Nephron progenitor cell (in vitro differentiated cells): ENCODE results near the gene SLC25A33.
A peak's percentile ranks its signal among the peaks of the same experiment; 100 is the strongest.
"Not testable (repeated sequence)": the region's sequence is repeated elsewhere in the genome, so short reads cannot be mapped to it uniquely, and the experiment has no call there.

Experiments
- DNase-seq: peaks from one replicate; pipeline ENCODE4 v3.0.0; 2021
- H3K27ac Mint-ChIP-seq: 2 replicates; pipeline ENCODE4 v1.8.0; 2021; ENCODE audit warnings: mild to moderate bottlenecking, moderate library complexity, mixed read lengths
- H3K27me3 Mint-ChIP-seq: 2 replicates; pipeline ENCODE4 v1.8.0; 2021; ENCODE audit warnings: mild to moderate bottlenecking, low read depth, mixed read lengths; ENCODE audit not compliant: poor library complexity
- H3K36me3 Mint-ChIP-seq: 2 replicates; pipeline ENCODE4 v1.8.0; 2021; ENCODE audit warnings: low read depth, mixed read lengths
- H3K4me1 Mint-ChIP-seq: 2 replicates; pipeline ENCODE4 v1.8.0; 2021; ENCODE audit warnings: mixed read lengths
- H3K4me3 Mint-ChIP-seq: 2 replicates; pipeline ENCODE4 v1.8.0; 2021; ENCODE audit warnings: mild to moderate bottlenecking, moderate library complexity, mixed read lengths
- H3K9me3 Mint-ChIP-seq: 2 replicates; pipeline ENCODE4 v1.8.0; 2021; ENCODE audit warnings: mild to moderate bottlenecking, moderate library complexity, mixed read lengths
- CTCF ChIP-seq: fragments of 200-600 bp; sonication (generic); IDR thresholded peaks from 2 replicates; pipeline ENCODE4 v1.5.0; 2021; ENCODE audit warnings: antibody characterized with exemption

Gene SLC25A33

GRCh38 chr1:9558946-9559545 is 19.8 kb downstream of the SLC25A33 start:
- peak overlapping the region; percentile 90 for H3K27ac Mint-ChIP-seq
- H3K4me3 Mint-ChIP-seq = no peak overlapping the region
- DNase-seq = no peak
- H3K27me3 Mint-ChIP-seq = no peaks in the 10 kb centered on the region
- H3K36me3 Mint-ChIP-seq = peaks cover 50% of the 10 kb centered on the region
- H3K4me1 Mint-ChIP-seq = peaks cover 23% of the 10 kb centered on the region
- TF ChIP-seq CTCF = no peak
- H3K9me3 Mint-ChIP-seq = peaks cover 15% of the 10 kb centered on the region

- Mint-ChIP-seq H3K9me3 (peaks cover 17% of the 10 kb centered on the region), H3K36me3 (peaks cover 55% of the 10 kb centered on the region), H3K27ac (peak overlapping the region; percentile 74), H3K27me3 (no peaks in the 10 kb centered on the region), H3K4me1 (peaks cover 23% of the 10 kb centered on the region), H3K4me3 (no peak overlapping the region)
- no peak for TF ChIP-seq CTCF
- DNase-seq = no peak
These were observed 20.4 kb downstream of the SLC25A33 start for GRCh38 chr1:9559673-9560072.

GRCh38 chr1:9560090-9560489 is 20.8 kb downstream of the SLC25A33 start:
- not testable (repeated sequence) for DNase-seq, H3K27me3 Mint-ChIP-seq, H3K4me3 Mint-ChIP-seq
- peak overlapping the region; percentile 74 for H3K27ac Mint-ChIP-seq
- peaks cover 20% of the 10 kb centered on the region for H3K9me3 Mint-ChIP-seq
- H3K4me1 Mint-ChIP-seq = peaks cover 23% of the 10 kb centered on the region
- peaks cover 55% of the 10 kb centered on the region for H3K36me3 Mint-ChIP-seq

- H3K27ac Mint-ChIP-seq = peak overlapping the region; percentile 71
- TF ChIP-seq CTCF = no peak
- H3K4me1 Mint-ChIP-seq = peaks cover 23% of the 10 kb centered on the region
- H3K4me3 Mint-ChIP-seq = no peak overlapping the region
- no peaks in the 10 kb centered on the region for H3K27me3 Mint-ChIP-seq
- peaks cover 48% of the 10 kb centered on the region for H3K36me3 Mint-ChIP-seq
- H3K9me3 Mint-ChIP-seq = peaks cover 20% of the 10 kb centered on the region
- no peak for DNase-seq
These were observed 22.2 kb downstream of the SLC25A33 start for GRCh38 chr1:9561429-9561828.

- H3K4me3 Mint-ChIP-seq = no peak overlapping the region
- H3K36me3 Mint-ChIP-seq = peaks cover 45% of the 10 kb centered on the region
- peaks cover 3% of the 10 kb centered on the region for H3K9me3 Mint-ChIP-seq
- DNase-seq = no peak
- peak overlapping the region; percentile 92 for H3K27ac Mint-ChIP-seq
- TF ChIP-seq CTCF = no peak
- H3K27me3 Mint-ChIP-seq = no peaks in the 10 kb centered on the region
- H3K4me1 Mint-ChIP-seq = peaks cover 30% of the 10 kb centered on the region
These were observed 30.0 kb downstream of the SLC25A33 start for GRCh38 chr1:9569267-9569666.

- Mint-ChIP-seq H3K4me1 (peaks cover 35% of the 10 kb centered on the region), H3K36me3 (peaks cover 39% of the 10 kb centered on the region)
- DNase-seq, H3K9me3 Mint-ChIP-seq, H3K4me3 Mint-ChIP-seq, H3K27me3 Mint-ChIP-seq, H3K27ac Mint-ChIP-seq: not testable (repeated sequence)
These were observed 31.7 kb downstream of the SLC25A33 start for GRCh38 chr1:9570886-9571529.

- Mint-ChIP-seq H3K9me3 (no peaks in the 10 kb centered on the region), H3K4me1 (peaks cover 24% of the 10 kb centered on the region), H3K27ac (no peak overlapping the region), H3K36me3 (peaks cover 36% of the 10 kb centered on the region), H3K4me3 (no peak overlapping the region), H3K27me3 (no peaks in the 10 kb centered on the region)
- TF ChIP-seq CTCF = peak; percentile 34
- no peak for DNase-seq
These were observed 34.5 kb downstream of the SLC25A33 start for GRCh38 chr1:9573723-9574122.
